Bronchial epithelial cell (primary cell): ENCODE data around the gene DGKG. TPM values are rescaled to one million over a fixed set of nuclear protein-coding genes. Genes with fewer than 3 reads are reported as not detected.
A peak's percentile ranks its signal among the peaks of the same experiment; 100 is the strongest.

Experiments used
- DNase-seq: peaks from one replicate; pipeline ENCODE4 v3.0.0-alpha.2; 2010; ENCODE audit warnings: low read depth
- FAIRE-seq: peaks from 2 replicates; lab custom pipeline; 2011; peaks lifted over from hg19 to GRCh38; lab: Jason Lieb, UNC
- H3K27me3 ChIP-seq: 2 replicates; pipeline ENCODE4 v1.5.1; 2011; ENCODE audit warnings: low read length; ENCODE audit not compliant: control insufficient read depth, insufficient read depth
- H3K36me3 ChIP-seq: 2 replicates; pipeline ENCODE4 v1.5.1; 2011; ENCODE audit warnings: low read length; ENCODE audit not compliant: control insufficient read depth, insufficient read depth
- H3K4me3 ChIP-seq: 2 replicates; pipeline ENCODE4 v1.5.1; 2011; ENCODE audit warnings: mild to moderate bottlenecking, low read depth, low read length, control low read depth
- total RNA-seq: library from RNA; depleted of rRNA; stranded (reverse); fragments of >200 nt; gene quantifications from 2 replicates; pipeline ENCODE4 v1.2.1, GENCODE V29; 2014
- TF ChIP-seq, protein P1 (sequence below): IDR thresholded peaks from 2 replicates; pipeline ENCODE4 v1.5.1; 2011; ENCODE audit warnings: mild to moderate bottlenecking, moderate library complexity, low read length, control low read depth, inconsistent platforms; ENCODE audit not compliant: insufficient read depth, severe bottlenecking

The DGKG gene
- total RNA-seq, 1 donor from 2014 or later = not detected

DNA sequence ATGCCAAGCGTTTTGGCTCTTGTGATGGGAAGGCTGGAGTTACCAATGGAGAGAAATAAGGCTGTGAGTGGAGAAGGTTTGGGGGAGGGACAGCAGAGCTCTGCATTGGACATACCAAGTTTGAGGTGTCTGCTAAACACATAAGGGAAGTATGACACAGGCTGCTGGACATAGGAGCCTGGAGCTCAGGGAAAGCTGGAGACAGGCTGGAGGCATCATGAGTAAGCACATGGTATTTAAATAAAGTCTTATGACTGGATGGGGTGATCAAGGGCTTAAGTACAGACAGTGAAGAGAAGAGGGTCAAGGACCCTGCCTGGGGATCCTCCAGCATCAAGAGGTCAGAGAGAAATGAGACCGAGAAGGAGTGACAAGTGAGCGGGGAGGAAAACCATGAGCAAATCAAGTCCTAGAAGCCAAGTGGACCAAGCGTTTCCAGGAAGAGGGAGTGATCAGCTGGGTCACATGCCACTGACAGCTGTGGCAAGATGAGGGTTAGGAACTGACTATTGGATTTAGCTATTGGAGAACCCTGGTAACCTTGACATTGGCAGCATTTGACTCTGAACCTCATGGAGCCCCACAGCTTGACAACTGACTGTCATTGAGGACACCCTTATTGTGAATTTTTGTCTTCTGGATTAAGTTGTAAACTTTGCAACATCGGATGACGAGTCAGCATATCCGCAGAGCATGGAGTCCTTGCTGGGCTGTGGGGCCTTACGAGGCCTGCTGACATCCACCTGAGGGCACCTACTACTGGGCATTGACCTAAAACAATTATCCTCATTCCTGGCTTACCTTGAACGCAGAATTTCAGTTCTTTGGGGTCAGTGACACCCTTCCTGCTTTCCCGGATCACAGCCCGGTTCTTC, 174.4 kb downstream of the DGKG start:
- H3K27me3 ChIP-seq = no peaks in the 10 kb centered on the region
- no peak for FAIRE-seq

DNA sequence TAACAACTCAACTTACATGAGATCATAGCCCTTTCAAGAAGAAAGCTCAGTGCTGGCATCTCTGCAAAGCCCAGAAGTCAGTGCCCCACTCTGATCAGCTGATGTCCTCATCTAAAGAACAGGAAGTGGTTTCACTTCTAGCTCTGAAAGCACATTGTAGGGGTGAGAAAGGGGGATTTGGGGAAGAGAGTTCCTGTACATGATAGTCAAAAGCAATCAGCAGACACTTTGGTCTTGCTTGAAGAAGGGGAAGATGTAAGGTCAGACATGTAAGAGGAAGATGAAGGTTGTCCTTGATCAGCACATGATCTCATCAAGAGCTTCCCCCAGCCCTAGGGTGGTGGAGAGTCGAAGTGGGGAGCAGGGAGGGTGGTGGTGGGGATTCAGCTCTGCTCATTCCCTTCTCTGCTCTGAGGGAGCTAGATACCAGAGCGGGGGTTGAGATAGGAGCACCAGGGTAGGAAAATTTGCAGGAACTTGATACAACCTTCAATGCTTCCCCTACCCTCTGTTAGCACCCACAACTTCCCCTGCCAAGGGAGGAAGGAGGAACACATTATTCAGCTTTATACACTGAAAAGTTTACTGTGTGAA, 176.7 kb downstream of the DGKG start:
- Histone ChIP-seq H3K27me3 (no peaks in the 10 kb centered on the region), H3K36me3 (no peaks in the 10 kb centered on the region), H3K4me3 (no peak overlapping the region)
- no peak for DNase-seq
- TF ChIP-seq, protein P1, sequence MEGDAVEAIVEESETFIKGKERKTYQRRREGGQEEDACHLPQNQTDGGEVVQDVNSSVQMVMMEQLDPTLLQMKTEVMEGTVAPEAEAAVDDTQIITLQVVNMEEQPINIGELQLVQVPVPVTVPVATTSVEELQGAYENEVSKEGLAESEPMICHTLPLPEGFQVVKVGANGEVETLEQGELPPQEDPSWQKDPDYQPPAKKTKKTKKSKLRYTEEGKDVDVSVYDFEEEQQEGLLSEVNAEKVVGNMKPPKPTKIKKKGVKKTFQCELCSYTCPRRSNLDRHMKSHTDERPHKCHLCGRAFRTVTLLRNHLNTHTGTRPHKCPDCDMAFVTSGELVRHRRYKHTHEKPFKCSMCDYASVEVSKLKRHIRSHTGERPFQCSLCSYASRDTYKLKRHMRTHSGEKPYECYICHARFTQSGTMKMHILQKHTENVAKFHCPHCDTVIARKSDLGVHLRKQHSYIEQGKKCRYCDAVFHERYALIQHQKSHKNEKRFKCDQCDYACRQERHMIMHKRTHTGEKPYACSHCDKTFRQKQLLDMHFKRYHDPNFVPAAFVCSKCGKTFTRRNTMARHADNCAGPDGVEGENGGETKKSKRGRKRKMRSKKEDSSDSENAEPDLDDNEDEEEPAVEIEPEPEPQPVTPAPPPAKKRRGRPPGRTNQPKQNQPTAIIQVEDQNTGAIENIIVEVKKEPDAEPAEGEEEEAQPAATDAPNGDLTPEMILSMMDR = no peak
- no peak for FAIRE-seq

More for the DNA sequence above, 174.4 kb downstream of the DGKG start:
- no peak overlapping the region for H3K4me3 ChIP-seq
- TF ChIP-seq, protein P1 = no peak
- peak; percentile 17 for DNase-seq
- no peaks in the 10 kb centered on the region for H3K36me3 ChIP-seq

DNA sequence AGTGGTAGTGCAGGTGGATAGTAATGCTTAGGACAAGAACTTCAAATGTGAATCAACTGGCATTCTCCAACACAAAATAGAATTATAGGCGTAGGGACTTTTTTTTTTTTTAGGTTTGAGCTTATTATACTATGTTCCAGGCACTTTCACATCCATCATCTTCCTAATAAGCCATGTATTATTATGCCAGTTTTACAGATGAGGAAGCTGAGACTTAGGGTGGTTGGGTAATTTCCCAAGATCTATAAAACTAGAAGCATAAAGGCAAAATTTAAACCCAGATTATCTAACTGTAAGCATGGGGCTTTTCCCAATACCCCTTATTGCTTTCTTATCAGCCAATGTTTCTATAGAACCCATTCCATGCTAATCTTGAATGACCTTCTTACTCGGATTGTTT, 178.0 kb downstream of the DGKG start:
- DNase-seq (no peak), FAIRE-seq (no peak)
- Histone ChIP-seq H3K4me3 (no peak overlapping the region), H3K27me3 (no peaks in the 10 kb centered on the region), H3K36me3 (no peaks in the 10 kb centered on the region)
- TF ChIP-seq, protein P1 = no peak

DNA sequence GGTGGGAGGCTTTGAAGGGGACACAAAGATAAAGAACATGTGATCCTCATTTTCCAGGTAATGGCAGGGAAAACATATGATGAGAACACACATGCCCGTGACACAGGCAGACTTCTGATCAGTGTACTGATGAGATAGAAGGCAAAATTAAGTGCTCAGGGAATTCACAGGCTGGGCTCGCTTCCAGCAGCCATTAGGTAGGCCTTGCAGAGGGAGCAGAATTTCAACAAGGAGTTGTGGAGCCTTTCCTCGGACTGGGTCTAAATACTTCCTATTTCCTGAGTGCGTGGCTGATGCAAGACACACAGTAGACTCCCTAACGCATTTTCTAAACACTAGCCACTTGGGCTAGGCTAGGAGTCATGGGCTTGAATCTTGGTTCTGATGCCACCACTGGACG, 179.2 kb downstream of the DGKG start:
- no peak for DNase-seq
- H3K4me3 ChIP-seq = no peak overlapping the region
- H3K36me3 ChIP-seq = no peaks in the 10 kb centered on the region
- no peak for FAIRE-seq
- TF ChIP-seq, protein P1 = no peak
- no peaks in the 10 kb centered on the region for H3K27me3 ChIP-seq

DNA sequence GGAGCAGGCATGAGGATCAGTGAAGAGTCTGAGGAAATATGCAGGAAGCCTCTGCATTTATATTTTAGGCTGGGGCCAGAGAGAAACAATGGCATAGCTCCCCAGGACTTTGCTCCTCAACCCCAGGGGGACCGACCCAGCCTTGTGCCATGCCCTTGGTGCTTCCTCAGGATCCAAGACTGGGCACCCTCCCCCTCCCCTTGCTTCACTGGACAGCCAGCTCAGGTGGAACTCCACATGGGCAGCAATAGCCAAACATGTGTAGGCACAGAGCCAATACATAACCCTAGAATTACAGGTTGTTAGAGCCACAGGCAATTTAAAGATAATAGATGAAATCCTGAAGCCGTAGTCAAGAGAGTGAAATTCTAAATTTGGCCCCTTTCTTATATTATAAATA, 180.1 kb downstream of the DGKG start:
- TF ChIP-seq, protein P1 = no peak
- Histone ChIP-seq H3K27me3 (no peaks in the 10 kb centered on the region), H3K36me3 (no peaks in the 10 kb centered on the region), H3K4me3 (no peak overlapping the region)
- no peak for DNase-seq
- no peak for FAIRE-seq
